CMK (cell line): ENCODE results near the gene GOLGA6L26.
A peak's percentile ranks its signal among the peaks of the same experiment; 100 is the strongest.
"Not testable (repeated sequence)": the region's sequence is repeated elsewhere in the genome, so short reads cannot be mapped to it uniquely, and the experiment has no call there.

Experiments
- DNase-seq: peaks from one replicate; pipeline ENCODE4 v3.0.0-alpha.2; 2010; ENCODE audit warnings: low read depth

GOLGA6L26 gene, protein sequence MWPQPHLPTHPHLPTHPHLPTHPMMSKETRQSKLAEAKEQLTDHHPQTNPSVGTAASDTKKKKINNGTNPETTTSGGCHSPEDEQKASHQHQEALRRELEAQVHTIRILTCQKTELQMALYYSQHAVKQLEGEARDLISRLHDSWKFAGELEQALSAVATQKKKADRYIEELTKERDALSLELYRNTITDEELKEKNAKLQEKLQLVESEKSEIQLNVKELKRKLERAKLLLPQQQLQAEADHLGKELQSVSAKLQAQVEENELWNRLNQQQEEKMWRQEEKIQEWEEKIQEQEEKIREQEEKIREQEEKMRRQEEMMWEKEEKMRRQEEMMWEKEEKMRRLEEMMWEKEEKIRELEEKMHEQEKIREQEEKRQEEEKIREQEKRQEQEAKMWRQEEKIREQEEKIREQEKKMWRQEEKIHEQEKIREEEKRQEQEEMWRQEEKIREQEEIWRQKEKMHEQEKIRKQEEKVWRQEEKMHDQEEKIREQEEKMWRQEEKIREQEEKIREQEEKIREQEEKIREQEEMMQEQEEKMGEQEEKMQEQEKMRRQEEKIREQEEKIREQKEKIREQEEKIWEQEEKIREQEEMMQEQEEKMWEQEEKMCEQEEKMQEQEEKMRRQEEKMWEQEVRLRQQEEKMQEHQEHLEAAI

DNA sequence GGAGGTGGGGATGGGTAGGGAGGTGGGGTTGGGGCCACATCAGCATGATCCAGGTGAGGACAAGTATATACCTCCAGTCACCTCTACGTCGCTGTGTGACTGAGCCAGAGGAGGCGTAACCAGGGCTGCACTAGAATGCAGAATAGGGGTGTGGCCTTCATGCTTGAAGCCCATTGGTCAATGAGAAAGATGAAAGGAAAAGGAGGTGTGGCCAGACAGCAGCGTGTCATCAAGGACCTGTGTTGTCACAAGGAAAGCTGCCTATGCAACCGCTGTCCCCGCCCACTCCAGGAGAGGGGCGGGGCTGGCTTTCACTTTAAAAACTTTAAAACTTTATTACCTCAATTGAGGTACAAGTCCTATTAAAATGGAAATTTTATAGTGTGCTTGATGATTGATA lies at the start of gene GOLGA6L26:
Gene GOLGA6L26 (minus strand): TSS at position 101 of the 400 bp plus-strand sequence. CDS start 61 bp downstream, at position 40.
- DNase-seq: not testable (repeated sequence)

DNA sequence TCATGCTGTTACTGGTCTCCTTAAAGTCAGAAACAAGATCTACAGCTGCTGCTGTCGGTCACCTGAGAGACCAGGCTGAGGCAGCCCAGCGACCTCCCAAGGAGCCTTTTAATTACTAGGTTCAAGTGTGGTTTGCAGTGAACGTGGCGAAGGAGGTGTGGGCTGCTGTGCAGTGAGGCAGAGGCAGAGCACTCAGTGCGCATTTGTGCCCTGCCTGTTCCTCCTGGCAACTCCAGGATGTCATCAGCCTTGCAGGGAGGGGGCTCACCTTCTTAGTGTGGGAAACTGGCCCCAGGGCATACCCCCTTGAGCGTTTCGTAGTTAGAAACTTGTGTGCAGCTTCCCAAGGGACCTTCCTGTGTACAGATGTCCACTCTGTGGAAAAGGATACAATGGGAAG lies 47.2 kb upstream of the GOLGA6L26 start:
- DNase-seq: not testable (repeated sequence)

DNA sequence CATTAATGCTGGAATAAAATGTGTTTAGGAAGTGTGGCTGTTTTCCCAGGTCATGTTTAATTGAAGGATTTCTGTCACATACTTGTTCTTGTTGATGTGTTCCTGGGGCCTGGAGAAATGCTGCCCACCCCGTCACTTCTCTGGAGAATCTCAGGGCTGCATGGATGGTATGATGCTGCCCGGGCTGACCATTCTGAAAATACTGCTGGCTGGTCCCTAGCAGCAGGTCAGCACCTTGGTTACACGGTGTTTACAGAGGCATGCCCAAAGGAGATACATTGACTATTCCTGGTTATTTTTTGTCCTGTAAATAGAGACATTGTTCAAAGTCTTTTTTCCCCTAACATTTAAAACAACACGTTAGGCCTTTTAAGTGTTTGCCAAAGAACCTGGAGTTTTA lies 46.7 kb upstream of the GOLGA6L26 start:
- DNase-seq: not testable (repeated sequence)

DNA sequence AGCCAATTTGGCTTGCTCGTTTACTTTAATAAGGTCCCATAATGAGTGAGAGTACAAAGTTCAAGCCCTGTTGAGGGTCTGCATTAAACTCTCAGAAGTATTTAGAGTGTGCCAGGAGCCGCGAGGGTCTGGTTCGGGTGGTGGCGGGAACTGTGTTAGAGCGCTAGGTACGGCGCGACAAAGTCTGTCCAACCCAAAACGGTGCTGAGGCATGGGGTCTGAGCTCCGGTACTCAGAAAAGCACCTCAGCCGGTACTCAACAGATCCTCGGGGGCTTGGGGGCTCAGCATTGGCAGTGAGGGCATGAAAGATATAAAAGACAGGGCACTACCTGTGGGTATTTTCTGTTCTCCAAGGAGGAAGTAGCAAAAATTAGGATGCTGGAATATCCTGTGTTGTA lies 45.0 kb upstream of the GOLGA6L26 start:
- not testable (repeated sequence) for DNase-seq

DNA sequence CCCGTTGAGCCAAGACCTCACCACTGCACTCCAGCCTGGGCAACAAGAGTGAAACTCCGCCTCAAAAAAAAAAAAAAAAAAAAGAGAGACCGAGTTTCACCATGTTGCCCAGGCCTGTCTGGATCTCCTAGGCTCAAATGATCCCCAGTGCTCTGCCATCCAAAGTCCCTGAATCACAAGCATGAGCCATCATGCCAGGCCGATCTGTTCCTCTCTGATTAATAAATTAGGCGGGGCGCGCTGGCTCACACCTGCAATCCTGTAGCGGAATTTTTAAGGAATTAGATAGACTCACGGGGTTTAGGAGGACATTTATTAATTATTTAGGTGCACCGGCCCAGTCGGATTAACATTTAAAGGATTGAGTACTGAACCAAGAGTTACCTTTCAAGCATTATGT lies 40.2 kb upstream of the GOLGA6L26 start:
- DNase-seq: not testable (repeated sequence)

DNA sequence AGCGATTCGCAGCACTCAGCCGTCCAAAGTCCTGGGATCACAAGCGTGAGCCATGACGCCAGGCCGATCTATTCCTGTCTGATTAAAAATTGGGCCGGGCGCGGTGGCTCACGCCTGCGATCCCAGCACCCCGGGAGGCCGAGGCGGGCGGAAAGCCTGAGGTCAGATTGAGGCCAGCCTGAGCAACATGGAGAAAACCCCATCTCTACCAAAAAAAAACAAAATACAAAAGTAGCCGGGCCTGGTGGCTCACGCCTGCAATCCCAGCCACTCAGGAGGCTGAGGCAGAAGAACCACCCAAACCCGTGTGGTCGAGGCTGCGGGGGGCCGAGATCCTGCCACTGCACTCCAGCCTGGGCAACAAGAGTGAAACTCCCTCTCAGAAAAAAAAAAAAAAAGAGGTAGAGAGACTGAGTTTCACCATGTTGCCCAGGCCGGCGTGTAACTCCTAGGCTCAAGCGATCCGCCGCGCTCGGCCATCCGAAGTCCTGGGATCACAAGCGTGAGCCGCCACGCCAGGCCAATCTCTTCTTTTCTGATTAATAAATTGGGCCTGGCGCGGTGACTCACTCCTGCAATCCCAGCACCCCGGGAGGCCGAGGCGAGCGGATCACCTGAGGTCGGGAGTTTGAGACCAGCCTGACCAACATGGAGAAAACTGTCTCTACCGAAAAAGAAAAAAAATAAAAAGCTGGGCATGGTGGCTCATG lies 39.0 kb upstream of the GOLGA6L26 start:
- DNase-seq: not testable (repeated sequence)

DNA sequence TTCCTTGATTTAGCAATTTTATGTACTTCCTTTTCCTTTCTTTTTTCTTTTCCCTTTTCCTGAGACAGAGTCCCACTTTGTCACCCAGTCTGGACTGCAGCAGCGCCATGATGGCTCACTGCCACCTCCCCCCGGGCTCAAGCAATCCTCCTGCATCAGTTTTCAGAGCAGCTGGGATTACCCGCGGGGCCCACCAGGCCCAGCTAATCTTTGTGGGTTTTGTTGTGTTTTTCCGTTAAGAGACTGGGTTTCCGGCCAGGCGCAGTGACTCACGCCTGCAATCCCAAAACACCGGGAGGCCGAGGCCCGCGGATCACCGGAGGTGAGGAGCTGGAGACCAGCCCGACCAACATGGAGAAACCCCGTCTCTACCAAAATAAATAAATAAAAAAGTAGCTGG lies 38.3 kb upstream of the GOLGA6L26 start:
- DNase-seq: no peak

DNA sequence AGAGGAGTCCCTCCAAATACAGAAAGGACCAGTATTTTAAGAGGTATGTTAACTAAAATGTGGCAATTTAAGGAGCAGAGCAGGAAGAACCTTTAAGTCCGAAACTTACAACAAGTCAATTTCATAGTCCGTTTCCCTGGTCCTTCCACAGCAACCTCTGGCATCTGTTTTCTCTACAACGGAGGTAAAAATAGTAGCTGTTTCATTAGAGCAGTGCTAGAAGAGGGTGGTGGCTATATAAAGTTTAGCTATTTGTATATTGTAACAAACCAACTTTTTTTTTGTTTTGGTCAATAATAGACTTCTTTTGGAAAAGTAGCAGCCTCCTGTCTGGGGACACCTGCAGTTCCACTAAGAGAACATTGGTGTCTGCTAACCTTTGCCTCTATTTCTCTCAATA lies 37.9 kb upstream of the GOLGA6L26 start:
- not testable (repeated sequence) for DNase-seq

DNA sequence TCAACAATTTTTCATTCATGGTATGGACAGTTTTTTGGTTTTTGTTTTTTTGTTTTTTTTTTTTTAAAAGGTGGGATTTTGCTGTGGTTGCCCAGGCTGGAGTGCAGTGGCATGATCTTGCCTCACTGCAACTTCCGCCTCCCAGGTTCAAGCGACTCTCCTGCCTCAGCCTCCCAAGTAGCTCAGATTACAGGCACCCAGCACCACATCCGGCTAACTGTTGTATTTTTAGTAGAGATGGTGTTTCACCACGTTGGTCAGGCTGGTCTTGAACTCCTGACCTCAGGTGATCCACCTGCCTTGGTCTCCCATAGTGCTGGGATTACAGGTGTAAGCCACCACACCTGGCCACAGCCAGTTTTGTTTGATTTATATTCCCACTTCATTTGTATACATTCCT lies 37.1 kb upstream of the GOLGA6L26 start:
- DNase-seq: not testable (repeated sequence)

DNA sequence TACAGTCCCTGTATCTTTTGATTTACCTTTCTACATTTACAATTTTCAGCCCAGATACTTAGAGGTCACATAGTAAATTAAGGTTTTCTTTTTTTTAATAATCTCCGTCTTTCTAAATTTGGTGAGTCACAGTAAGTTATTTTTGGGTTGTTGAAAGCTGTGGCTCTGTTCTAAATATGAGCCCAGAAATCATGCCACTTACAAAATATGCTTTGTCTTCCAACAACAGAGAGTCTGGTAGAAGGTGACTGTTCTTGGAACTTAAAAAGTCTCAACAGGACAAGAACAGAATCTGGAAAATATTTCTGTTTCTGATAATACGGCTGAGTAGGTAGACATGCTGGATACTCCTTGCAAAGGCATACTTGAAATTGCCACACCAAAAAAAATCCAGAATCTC lies 36.6 kb upstream of the GOLGA6L26 start:
- DNase-seq: no peak

DNA sequence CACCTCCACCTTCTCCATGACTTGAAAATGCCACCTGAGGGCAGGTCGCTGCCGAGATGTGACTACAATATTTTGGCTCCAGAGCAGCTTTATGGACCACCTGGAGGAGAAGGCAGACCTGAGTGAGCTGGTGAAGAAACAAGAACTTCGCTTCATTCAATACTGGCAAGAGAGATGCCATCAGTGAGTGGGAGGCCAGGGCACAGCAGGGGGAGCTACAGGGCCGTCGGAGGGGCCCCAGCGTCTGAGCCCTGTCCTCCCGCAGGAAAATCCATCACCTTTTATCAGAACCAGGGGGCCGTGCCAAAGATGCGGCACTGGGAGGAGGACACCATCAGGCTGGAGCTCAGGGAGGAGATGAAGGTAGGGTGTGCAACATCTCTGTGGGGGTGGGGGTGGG lies 30.3 kb upstream of the GOLGA6L26 start:
- DNase-seq: not testable (repeated sequence)

DNA sequence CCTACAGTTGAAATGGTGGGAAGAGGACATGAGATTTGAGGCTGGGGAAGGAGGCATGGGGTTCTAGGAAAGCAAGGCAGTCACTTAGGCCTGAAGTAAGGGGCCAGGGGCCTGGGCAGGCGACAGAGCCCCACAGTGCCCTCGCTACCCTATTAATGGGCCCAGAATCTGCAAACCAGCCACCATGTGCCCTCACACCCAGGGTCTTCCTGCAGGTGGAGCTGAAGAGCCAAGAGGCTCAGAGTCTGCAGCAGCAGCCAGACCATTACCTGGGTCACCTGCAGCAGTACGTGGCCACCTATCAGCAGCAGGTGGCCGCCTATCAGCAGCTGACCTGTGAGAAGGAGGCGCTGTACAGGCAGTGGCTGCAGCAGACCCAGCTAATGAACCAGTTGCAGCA lies 28.6 kb upstream of the GOLGA6L26 start:
- not testable (repeated sequence) for DNase-seq

DNA sequence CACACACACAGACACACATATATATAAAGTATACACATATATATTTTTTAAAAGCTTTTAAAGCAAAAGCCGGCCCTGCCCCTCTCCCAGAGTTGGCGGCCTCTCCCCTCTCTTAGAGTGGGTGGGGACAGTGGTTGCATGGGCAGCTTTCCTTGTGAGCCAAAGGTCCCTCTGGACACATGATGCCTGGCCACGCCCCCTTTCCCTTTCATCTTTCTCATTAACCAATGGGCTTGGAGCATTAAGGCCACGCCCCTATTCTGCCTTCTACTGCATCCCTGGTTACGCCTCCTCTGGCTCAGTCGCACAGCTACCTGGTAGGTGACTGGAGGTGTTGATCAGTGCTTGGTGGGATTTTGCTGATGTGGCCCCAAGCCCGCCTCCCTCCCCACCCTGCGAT lies 20.5 kb upstream of the GOLGA6L26 start, which contains the start of gene GOLGA8S:
Gene GOLGA8S (plus strand): TSS at position 301 of the 400 bp plus-strand sequence. CDS start 62 bp downstream, at position 363.
- not testable (repeated sequence) for DNase-seq

DNA sequence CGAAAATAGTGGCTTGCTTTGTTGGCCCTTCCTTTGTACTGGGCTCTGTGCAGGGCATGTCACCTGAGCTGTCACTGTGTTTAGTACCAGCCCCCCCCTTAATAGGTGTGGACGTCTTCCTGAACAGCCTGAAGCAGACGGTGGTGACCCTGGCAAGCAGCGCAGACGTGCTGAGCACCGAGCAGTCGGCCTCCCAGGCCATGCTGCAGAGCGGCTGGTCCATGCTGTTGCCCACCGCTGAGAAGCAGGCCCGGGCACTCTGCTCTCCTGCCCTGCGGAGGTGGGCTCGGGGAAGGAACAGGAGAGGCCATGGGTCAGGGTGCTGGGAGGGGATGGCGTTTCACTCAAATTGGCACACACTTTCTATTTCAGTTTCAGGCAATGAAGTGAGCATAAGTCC lies 22.8 kb downstream of the GOLGA6L26 start:
- DNase-seq: not testable (repeated sequence)

DNA sequence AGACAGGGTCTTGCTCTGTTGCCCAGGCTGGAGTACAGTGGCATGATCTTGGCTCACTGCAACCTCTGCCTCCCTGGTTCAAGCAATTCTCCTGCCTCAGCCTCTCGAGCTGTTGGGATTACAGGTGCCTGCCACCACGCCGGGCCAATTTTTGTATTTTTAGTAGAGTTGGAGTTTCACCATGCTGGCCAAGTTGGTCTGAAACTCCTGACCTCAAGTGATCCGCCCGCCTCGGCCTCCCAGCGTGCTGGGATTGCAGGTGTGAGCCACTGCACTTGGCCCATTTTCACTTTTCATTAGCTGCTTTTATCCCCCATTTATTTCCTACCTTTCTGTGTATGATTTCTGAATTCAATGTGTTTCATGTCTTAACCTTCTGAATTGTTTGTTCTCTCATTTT lies 28.1 kb downstream of the GOLGA6L26 start:
- DNase-seq: not testable (repeated sequence)

DNA sequence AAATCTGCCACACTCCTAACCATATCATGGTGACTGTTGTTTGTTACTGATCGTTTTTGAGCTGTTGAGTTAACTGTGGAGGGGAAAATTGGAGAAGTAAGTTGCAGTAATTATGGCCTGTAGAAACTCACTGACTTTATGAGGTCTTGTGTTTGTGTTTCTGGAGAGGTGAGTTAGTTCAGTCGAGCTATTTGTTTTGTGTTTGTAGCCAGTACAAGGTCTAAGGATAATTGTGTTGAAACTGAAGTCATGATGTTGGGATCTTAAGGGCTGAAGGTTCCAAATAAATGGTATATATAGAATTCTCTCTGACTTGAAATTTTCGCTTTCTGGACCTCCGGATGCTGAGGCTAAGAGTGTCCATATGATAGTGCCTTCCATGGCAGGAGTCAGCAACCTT lies 29.2 kb downstream of the GOLGA6L26 start:
- DNase-seq: not testable (repeated sequence)

DNA sequence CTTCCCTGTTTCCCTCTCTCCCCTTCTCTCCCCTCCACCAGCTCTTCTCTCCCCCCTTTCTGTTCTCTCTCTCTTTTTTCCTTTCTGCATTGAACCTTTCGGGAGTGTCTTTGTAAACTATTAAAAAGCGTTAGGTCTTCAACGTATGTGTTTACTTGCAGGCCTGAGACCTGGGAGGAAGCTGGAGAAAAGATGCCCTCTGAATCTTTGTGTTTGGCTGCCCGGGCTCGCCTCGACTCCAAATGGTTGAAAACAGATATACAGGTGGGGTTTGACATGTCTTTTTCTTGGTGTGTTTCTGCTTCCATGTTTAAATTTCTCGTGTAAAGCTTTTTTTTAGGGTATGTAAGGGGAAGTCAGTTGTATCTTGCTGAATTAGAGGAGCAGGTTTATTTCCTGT lies 29.7 kb downstream of the GOLGA6L26 start:
- not testable (repeated sequence) for DNase-seq

DNA sequence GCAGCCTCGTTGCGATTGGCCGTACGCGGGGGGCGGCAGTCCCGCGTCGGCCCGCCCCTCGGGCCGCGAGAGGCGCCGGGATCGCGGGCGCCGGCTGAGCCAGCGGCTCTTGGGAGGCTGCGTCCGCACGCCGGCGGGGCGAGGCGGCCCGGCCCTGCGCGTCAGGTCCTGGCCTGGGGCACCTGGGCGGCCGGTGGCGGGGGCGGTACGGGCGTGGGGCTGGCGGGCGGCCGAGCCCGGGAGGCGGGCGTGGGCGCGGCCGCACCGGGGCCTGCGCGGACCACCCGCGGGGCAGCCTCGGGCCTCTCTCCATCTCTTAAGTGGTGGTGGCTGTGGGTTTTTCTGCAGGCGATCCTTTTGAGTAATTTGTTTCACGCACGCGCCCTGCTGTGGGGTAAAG lies 30.3 kb downstream of the GOLGA6L26 start:
- DNase-seq: peak; percentile 4

DNA sequence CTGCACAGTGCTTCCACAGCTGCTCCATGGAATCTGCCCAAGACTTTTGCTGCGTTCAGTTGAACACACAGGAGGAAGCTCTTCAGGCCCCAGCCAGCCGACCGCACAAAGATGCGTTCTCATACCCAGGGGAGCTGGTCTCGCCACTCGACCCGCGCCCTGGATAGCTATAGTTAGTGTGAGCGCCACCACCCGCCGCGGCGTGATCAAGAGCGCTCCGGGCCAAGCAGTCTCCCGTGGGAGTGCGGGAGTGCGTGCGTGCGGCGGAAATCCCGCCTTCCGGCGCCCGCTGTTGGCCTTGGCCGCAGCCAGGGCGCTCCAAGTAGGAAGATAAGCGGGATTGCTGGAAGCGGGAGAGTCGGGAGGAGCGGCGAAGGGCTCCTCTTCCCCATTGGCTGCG lies 30.8 kb downstream of the GOLGA6L26 start:
- DNase-seq: not testable (repeated sequence)
